ENCODE measurements around the gene PTRH1.

DNA sequence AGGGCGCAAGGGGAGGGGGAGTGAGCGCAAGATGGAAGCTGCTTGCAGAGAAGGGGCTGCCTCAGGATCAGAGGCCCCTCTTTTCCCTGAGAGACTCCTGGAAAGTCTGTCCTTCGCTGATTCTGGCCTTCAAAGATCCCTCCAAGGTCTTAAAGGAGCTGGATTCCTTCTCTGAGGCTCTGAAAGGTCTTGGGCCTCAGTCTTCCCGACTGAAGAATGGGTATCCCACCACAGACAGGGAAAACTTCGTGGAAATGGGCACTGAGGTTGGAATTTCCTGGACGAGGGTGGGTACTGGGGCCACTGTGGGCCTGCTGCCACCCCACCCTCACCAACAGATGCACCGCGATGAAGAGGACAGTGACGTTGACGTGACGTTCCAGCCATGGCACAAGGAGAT, 3.1 kb downstream of the PTRH1 start:
- TF ChIP-seq CTCF (IDR thresholded peaks at IDR 0.05; ENCODE audit: borderline replicate concordance, extremely low read depth, low read length, poor library complexity, severe bottlenecking) (no peak), EZH2 (IDR thresholded peaks at IDR 0.05; ENCODE audit: borderline replicate concordance, low read depth, low read length, severe bottlenecking) (no peak)
